ENCODE data around the gene CFAP57.

CFAP57 gene

GRCh38 chr1:43229826-43230780, 58.0 kb downstream of the CFAP57 start:
- DNase-seq = no peak

GRCh38 chr1:43232074-43232473, 59.9 kb downstream of the CFAP57 start:
- DNase-seq = no peak

DNA sequence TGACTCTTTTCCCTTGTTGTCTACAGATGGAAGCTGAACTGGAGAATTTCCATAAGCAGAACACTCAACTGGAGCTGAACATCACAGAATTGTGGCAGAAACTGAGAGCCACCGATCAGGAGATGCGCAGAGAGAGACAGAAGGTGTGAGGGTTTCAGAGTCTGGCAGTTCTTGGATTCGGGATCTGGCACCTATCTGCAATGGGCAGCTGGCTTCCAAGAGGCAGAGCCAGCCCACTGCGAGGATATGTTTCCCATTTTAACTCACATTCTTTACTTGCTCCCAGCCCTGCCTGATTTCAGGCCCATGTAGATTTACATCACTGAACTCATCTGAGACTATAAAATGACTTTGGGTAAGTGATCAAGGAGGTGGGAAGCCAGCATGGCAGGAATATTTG, 60.4 kb downstream of the CFAP57 start:
- DNase-seq = no peak

DNA sequence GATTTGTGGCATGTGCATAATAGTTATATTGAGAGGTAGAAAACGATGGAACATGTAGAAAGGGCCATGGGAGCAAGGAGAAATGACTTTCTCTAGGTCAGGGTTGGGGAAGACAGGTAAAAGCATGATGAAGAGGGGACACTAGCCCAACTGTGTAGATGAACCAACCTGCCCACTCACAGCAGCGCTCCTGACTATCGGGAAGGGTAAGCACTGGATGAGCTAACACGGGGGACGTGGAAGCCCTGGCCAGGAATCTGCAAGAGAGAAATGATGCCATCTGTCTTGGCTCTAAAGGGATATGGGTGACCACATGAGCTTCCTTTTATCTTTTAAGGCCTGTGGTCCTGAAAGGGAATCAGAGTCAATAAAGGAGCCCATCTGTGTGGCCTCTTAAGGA, 61.5 kb downstream of the CFAP57 start:
- DNase-seq = no peak

DNA sequence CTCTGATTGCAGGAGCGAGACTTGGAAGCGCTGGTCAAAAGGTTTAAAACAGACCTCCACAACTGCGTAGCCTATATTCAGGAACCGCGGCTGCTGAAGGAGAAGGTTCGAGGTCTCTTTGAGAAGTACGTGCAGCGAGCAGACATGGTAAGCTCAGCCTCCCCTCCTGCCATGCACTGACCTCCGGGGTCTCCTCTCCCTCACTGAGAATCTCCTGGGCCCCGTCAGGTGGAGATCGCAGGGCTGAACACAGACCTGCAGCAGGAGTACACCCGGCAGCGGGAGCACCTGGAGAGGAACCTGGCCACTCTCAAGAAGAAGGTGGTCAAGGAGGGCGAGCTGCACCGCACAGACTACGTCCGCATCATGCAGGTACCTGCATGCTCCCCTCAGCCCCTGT, 62.1 kb downstream of the CFAP57 start:
- DNase-seq = no peak

- no peak for DNase-seq
Measured at GRCh38 chr1:43235040-43235439, 62.9 kb downstream of the CFAP57 start.

- no peak for DNase-seq
Measured at GRCh38 chr1:43235451-43236121, 63.5 kb downstream of the CFAP57 start.

GRCh38 chr1:43237121-43237520, 65.0 kb downstream of the CFAP57 start:
- DNase-seq = no peak

- DNase-seq = peak; percentile 6
Measured at GRCh38 chr1:43238085-43238484, 66.0 kb downstream of the CFAP57 start.

GRCh38 chr1:43238991-43239469, 66.9 kb downstream of the CFAP57 start:
- no peak for DNase-seq

DNA sequence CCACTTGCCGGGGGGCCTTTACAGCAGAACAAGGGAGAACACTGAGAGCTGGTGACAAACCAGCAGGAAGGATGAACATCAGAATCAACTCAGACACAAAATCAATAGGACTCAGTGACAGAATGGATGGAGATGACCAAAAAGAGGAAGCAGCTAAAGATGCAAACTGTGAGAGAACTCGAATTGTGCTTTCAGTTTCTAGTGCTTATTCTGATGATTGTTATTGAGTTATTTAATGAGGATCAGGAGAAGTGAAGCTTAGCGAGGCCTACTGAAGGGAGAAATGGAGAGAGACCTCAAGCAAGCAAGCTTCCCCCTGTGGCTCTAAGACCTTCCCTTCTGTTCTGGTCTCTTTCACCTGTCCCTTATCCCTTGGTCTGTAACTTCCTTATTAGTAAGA, 67.4 kb downstream of the CFAP57 start:
- no peak for DNase-seq

DNA sequence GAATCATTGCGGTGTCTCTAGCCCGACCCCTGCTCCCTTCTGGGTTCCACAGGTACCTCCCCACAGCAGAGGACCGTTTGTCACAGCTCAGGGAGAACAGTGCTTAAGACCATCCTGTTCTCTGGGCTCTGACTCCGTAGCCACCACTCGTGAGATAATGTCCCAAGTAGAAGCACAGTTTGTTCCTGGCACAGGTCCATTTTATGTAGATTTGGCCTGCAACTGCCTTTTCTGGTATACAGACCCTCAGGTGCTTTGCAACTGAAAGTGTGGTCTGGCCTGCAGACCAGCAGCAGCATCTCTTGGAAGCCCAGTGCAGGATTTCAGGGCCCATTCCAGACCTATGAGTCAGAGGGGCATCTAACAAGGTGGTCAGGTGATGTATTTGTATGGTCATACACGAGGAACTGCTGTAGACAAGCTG, 69.3 kb downstream of the CFAP57 start:
- DNase-seq = no peak

DNA sequence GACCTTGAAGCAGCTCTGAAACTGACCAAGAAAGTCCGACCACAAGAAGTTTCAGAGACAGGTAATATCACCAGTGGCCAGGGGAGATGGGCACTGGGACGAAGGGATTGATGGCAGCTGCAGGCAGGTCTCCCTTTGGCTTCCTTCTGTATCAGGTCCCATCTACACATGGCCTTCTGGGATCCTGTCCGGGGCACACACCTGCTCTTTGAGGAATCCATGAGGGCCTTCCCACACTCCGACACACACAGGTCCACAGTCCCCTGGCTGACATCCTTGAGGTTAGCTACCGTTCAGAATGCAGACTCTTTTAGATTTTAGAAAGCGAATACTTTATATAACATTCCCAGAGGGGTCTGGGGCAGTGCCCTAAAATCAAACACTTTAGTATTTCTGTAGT, 71.2 kb downstream of the CFAP57 start:
- DNase-seq = no peak

- no peak for DNase-seq
Measured at GRCh38 chr1:43246466-43247213, 74.5 kb downstream of the CFAP57 start.

DNA sequence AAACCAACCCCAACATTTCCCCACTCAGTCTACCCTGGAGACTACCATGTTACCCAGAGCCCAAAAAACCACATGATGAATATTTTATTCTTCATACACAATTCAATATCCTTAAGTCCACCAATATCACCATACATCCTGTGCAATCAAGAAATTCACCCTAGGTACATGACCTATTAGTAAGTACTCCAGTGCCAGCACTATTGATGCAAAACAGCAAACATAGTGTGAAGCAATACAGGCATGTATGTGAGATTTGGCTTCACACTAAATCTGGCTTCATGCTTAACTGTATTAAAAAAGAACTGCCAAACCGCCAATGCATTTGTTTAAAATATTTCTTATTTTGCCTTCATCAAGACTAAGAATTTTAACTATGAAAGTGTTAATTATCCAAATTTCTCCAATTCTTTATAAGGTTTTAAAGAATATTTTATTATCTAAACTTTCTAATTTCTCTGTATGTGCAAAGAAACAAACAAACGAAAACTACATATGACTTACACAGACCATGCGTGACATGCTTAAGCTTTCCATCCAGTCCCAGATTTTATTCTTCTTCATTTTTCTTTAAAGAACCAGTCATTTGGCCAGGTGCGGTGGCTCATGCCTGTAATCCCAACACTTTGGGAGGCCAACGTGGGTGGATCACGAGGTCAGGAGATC, 75.3 kb downstream of the CFAP57 start:
- no peak for DNase-seq

DNA sequence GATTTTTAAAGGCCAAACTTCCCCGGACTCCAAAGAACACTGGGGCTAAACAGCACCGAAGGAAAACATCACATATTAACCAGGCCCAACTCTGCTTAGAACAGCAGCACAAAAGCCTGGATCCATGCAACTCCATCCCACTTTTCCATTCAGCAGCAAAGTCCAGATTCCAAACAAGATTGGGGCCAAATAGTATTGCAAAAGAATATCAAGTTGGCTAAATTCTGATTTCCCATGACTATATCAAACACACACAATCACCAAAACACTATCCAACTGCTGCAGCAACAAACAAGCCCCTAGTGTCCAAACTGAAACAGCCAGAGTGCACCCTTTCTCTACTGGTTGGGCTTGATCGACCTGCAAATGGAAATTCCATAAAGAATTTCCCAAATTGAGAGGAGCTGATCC, 78.2 kb downstream of the CFAP57 start:
- no peak for DNase-seq

DNA sequence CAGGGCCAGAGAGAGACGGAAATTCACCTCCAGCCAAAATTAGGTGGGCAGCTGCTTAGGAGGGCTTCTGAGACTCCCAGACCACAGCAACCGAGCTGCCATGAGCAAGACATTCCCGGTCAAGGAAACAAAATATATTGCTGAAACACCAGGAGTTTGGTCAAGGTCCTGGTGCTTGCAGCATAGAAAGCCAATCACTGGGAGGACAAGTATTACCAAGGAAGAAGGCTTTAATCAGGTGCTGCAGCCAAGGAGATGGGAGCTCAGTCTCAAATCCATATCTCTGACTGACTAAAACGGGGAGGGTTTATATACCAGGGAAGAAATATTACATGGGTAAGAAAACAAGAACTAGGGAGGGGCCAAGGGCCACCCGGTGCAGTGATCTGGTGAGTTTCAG, 78.9 kb downstream of the CFAP57 start:
- no peak for DNase-seq

- no peak for DNase-seq
Measured at GRCh38 chr1:43252225-43252624, 80.1 kb downstream of the CFAP57 start.

GRCh38 chr1:43253173-43253572, 81.0 kb downstream of the CFAP57 start:
- DNase-seq = no peak

DNA sequence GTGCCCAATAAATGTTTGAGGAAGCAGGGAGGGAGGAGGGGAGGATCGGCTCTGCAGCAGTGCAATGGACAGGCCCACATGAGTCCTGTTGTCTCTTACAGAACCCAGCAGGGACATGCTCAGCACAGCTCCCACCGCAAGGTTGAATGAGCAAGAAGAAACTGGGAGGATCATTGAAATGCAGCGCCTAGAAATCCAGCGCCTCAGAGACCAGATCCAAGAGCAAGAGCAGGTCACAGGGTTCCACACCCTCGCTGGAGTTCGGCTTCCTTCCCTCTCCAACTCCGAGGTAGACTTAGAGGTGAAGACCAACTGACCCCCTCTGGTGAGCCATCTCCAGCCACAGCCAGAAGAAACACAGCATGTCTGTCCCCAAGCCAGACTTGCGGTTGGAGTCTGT, 81.7 kb downstream of the CFAP57 start:
- DNase-seq = no peak

DNA sequence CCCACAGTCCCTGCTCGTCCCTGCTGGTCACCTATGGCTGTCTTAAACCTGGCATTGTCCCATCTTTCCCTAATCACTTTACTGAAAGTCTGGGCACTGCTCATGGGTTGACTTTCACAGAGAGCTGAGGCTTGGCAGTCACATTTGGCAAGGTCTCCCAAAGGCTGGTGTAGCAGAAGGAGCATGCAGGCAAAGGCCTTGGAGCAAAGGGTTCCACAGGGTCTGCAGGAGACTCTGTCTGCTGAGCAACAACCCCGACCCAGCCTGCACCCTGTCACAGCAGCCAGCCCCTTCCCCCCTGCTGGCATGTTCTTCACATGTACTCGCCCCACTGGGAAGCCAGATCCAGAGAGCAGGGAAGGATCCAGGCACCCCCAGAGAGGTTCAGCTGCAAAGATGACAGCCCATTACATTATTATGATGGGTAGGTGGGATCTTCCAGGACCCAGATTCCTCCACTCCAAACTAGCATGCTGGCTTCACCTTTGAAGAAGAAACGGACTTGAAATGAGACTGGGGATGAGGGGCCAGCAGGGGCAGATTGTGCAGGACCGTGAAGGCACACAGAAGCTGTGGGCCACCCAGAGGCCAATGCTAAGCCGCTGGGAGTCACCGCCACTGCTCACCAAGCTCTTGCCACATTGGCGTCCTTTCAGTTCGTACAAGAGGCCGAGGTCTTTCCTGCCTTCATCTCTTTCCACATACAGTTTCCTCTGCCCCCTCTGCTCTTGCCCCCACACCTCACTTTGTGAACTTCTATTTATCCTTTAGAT, 83.5 kb downstream of the CFAP57 start:
- DNase-seq = no peak

Measured in stimulated activated CD4-positive, alpha-beta T cell treated with anti-CD3 and anti-CD28 coated beads, Interleukin-4, amount 100 ng/mL, for 1 hour (primary cell).